Right atrium auricular region (tissue), 2 donors: ENCODE measurements around the gene MT1G. TPM values are rescaled to one million over a fixed set of nuclear protein-coding genes. Genes with fewer than 3 reads are reported as not detected.

Experiments used
- DNase-seq: peaks from one replicate; pipeline ENCODE4 v3.0.0-alpha.2; 2019; ENCODE audit warnings: low spot score
- H3K27ac ChIP-seq, 2 donors: fragments of 200-600 bp; sonication (generic); 1 replicate in 1 of 2; 2 replicates in 1 of 2; pipeline ENCODE4 v1.5.1; 2016 to 2019
- H3K27me3 ChIP-seq, 2 donors: fragments of 200-600 bp; sonication (generic); one replicate each; pipeline versions ENCODE4 v1.5.1 to v1.6.0; 2017 to 2019
- H3K36me3 ChIP-seq: fragments of 200-600 bp; sonication (generic); one replicate; pipeline ENCODE4 v1.5.1; 2016
- H3K4me1 ChIP-seq, 2 donors: fragments of 200-600 bp; sonication (generic); one replicate each; pipeline versions ENCODE4 v1.5.1 to v1.6.0; 2017 to 2019
- H3K4me3 ChIP-seq, 2 donors: fragments of 200-600 bp; sonication (generic); 1 replicate in 1 of 2; 2 replicates in 1 of 2; pipeline ENCODE4 v1.5.1; 2017 to 2019; ENCODE audit warnings: mild to moderate bottlenecking in 1 of 2, moderate library complexity in 1 of 2
- H3K9me3 ChIP-seq, 2 donors: fragments of 200-600 bp; sonication (generic); one replicate each; pipeline ENCODE4 v1.5.1; 2019
- CTCF ChIP-seq, 2 donors: fragments of 200-600 bp; sonication (generic); IDR thresholded peaks; one replicate each; pipeline ENCODE4 v1.5.1; 2019; ENCODE audit warnings: antibody characterized with exemption in 2 of 2
- total RNA-seq, 2 donors: library from RNA; depleted of rRNA; stranded (reverse); fragments of >200 nt; gene quantifications; one replicate each; pipeline ENCODE4 v1.1.0, GENCODE V29; 2016

MT1G gene
- total RNA-seq, 2 donors from 2014 or later = 7.2 TPM; not detected in 1

DNA sequence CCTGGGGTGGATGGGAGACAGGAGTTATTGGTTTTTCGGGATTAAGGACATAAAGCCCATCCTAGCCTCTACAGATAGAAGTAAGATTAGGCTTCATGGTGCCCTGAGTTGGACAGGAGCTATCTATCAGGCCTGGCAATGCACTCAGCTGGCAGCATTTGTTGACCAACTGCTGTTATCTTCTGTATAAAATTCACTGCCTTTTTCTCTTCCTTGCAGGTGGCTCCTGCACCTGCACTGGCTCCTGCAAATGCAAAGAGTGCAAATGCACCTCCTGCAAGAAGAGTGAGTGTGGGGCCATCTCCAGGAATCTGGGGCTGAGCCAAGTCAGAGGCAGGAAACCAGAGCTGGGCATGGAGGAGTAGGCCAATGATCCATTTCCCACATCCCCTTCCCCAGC is 28.8 kb downstream of the MT1G start:
- Histone ChIP-seq H3K9me3 (no peaks in the 10 kb centered on the region), H3K36me3 (no peaks in the 10 kb centered on the region), H3K4me3 (no peak overlapping the region), H3K27ac (peak overlapping the region in 1 of 2 donors; percentile 77), H3K27me3 (no peaks in the 10 kb centered on the region), H3K4me1 (peaks cover 0 to 36% of the 10 kb centered on the region in 2 donors)
- no peak for DNase-seq
- TF ChIP-seq CTCF (IDR thresholded peaks at IDR 0.05) = no peak

GRCh38 chr16:56637814-56638750 is 29.8 kb downstream of the MT1G start, which contains the start of gene MT1A:
Gene MT1A (plus strand): TSS chr16:56638666. CDS start chr16:56638739, 73 bp downstream.
- Histone ChIP-seq H3K9me3 (no peaks in the 10 kb centered on the region), H3K27me3 (no peaks in the 10 kb centered on the region), H3K27ac (peak within 1 kb of the TSS; percentile 50 to 77), H3K36me3 (no peaks in the 10 kb centered on the region), H3K4me1 (peaks cover 0 to 34% of the 10 kb centered on the region in 2 donors), H3K4me3 (peak within 1 kb of the TSS; percentile 33 to 62)
- TF ChIP-seq CTCF (IDR thresholded peaks at IDR 0.05) = no peak
- peak; percentile 85 for DNase-seq

DNA sequence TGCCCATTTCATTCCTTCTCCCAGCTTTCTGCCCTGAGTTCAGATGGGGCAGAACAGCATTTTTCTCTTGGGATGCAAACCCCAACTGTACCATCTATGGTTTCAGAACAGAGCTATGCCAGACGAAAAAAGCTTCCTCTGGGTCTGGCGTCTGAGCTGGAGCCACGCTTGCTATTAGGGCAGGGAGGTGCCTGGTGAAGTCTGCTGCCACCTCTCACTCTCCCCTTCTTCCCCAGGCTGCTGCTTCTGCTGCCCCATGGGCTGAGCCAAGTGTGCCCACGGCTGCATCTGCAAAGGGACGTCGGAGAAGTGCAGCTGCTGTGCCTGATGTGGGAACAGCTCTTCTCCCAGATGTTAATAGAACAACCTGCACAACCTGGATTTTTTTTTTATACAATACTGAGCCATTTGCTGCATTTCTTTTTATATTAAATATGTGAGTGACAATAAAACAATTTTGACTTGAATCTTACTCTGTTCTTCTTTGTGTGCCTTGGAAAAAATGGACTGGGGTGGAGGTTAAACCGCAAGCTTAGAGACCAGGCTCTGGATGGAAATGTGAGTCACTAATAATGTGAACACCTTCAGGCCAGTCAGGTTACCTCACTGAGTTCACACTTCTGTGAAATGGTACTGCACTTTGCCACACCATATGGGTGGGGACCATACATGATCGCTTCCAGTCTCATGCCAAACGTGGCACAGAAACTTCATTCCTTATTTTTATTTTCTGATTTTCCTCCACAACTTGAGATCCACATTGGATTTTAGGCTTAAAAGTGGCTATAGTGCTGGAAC is 31.1 kb downstream of the MT1G start:
- no peak overlapping the region for H3K4me3 ChIP-seq
- no peaks in the 10 kb centered on the region for H3K9me3 ChIP-seq
- no peak for TF ChIP-seq CTCF (IDR thresholded peaks at IDR 0.05)
- no peaks in the 10 kb centered on the region for H3K27me3 ChIP-seq
- DNase-seq = no peak
- H3K4me1 ChIP-seq = peaks cover 0 to 32% of the 10 kb centered on the region in 2 donors
- no peak overlapping the region for H3K27ac ChIP-seq
- no peaks in the 10 kb centered on the region for H3K36me3 ChIP-seq

- no peak for TF ChIP-seq CTCF (IDR thresholded peaks at IDR 0.05)
- H3K4me1 ChIP-seq = peaks cover 0 to 36% of the 10 kb centered on the region in 2 donors
- H3K9me3 ChIP-seq = no peaks in the 10 kb centered on the region
- no peak overlapping the region for H3K27ac ChIP-seq
- no peak for DNase-seq
- H3K36me3 ChIP-seq = no peaks in the 10 kb centered on the region
- H3K4me3 ChIP-seq = peak overlapping the region in 1 of 2 donors; percentile 23
- H3K27me3 ChIP-seq = no peaks in the 10 kb centered on the region
Measured at GRCh38 chr16:56635441-56635967, 32.4 kb downstream of the MT1G start.

- no peak overlapping the region for H3K27ac ChIP-seq
- no peak for DNase-seq
- peak overlapping the region in 1 of 2 donors; percentile 23 for H3K4me3 ChIP-seq
- no peak for TF ChIP-seq CTCF (IDR thresholded peaks at IDR 0.05)
- H3K4me1 ChIP-seq = peaks cover 0 to 36% of the 10 kb centered on the region in 2 donors
- no peaks in the 10 kb centered on the region for H3K27me3 ChIP-seq
- no peaks in the 10 kb centered on the region for H3K36me3 ChIP-seq
- no peaks in the 10 kb centered on the region for H3K9me3 ChIP-seq
Measured at GRCh38 chr16:56634715-56635440, 33.0 kb downstream of the MT1G start.
